Measurements from ENCODE around the gene HOXB5.

The HOXB5 gene

GRCh38 chr17:48582750-48583069 is 10.9 kb downstream of the HOXB5 start:
- in situ Hi-C loops (cut with MboI; ENCODE audit: low pct_unique_long_range_greater_than_20kb, low sequenced_read_pairs, unreplicated experiment) = no loop called here
- DNase-seq (ENCODE audit: low spot score) = no peak
- no peak for TF ChIP-seq CTCF (IDR thresholded peaks at IDR 0.05; ENCODE audit: extremely low read depth, insufficient read depth, missing control alignments)

- no peak for TF ChIP-seq CTCF (IDR thresholded peaks at IDR 0.05; ENCODE audit: extremely low read depth, insufficient read depth, missing control alignments)
- in situ Hi-C loops (cut with MboI; ENCODE audit: low pct_unique_long_range_greater_than_20kb, low sequenced_read_pairs, unreplicated experiment) = no loop called here
- no peak for DNase-seq (ENCODE audit: low spot score)
These were observed 13.6 kb downstream of the HOXB5 start for GRCh38 chr17:48579760-48580554.

- in situ Hi-C loops (cut with MboI; ENCODE audit: low pct_unique_long_range_greater_than_20kb, low sequenced_read_pairs, unreplicated experiment) = no loop called here
- TF ChIP-seq CTCF (IDR thresholded peaks at IDR 0.05; ENCODE audit: extremely low read depth, insufficient read depth, missing control alignments) = no peak
- DNase-seq (ENCODE audit: low spot score) = no peak
These were observed 14.2 kb downstream of the HOXB5 start for GRCh38 chr17:48579471-48579759.

- in situ Hi-C loops (cut with MboI; ENCODE audit: low pct_unique_long_range_greater_than_20kb, low sequenced_read_pairs, unreplicated experiment) = no loop called here
- no peak for DNase-seq (ENCODE audit: low spot score)
- TF ChIP-seq CTCF (IDR thresholded peaks at IDR 0.05; ENCODE audit: extremely low read depth, insufficient read depth, missing control alignments) = peak; percentile 1
These were observed 14.7 kb downstream of the HOXB5 start for GRCh38 chr17:48578616-48579470.

GRCh38 chr17:48577946-48578615 is 15.5 kb downstream of the HOXB5 start, which contains the start of gene HOXB4:
TSS of gene HOXB4 (minus strand) at chr17:48578350. CDS start at chr17:48578319, 31 bp downstream.
- DNase-seq (ENCODE audit: low spot score) = peak; percentile 88
- in situ Hi-C loops (cut with MboI; ENCODE audit: low pct_unique_long_range_greater_than_20kb, low sequenced_read_pairs, unreplicated experiment) = no loop called here
- TF ChIP-seq CTCF (IDR thresholded peaks at IDR 0.05; ENCODE audit: extremely low read depth, insufficient read depth, missing control alignments) = no peak

GRCh38 chr17:48577330-48577945 is 16.1 kb downstream of the HOXB5 start:
- DNase-seq (ENCODE audit: low spot score) = peak; percentile 66
- no peak for TF ChIP-seq CTCF (IDR thresholded peaks at IDR 0.05; ENCODE audit: extremely low read depth, insufficient read depth, missing control alignments)
- in situ Hi-C loops (cut with MboI; ENCODE audit: low pct_unique_long_range_greater_than_20kb, low sequenced_read_pairs, unreplicated experiment) = no loop called here

Measured in GM13977 (cell line).